Stimulated activated CD4-positive, alpha-beta T cell treated with anti-CD3 and anti-CD28 coated beads, Interleukin-4, amount 100 ng/mL, for 24 hours (primary cell): ENCODE measurements around the gene LTA.

Source experiments
- DNase-seq: peaks from one replicate; pipeline ENCODE4 v3.0.0-alpha.2; 2020

LTA gene

DNA sequence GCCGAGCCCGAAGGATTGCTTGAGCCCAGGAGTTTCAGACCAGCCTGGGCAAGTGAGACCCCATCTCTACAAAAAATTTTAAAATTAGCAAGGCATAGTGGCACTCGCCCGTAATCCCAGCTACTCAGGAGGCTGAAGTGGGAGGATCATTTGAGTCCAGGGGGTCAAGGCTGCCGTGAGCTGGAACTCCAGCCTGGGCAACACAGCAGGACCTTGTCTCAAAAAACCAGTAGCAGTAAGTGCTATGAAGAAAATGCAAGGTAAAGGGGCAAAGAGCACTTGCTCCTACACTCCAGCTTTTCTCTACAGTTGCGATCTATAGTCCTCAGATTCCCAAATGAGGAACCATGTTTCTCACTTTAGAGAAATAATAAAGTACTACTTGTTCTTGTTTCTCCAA is 28.4 kb upstream of the LTA start:
- no peak for DNase-seq

- no peak for DNase-seq
Observed at GRCh38 chr6:31544676-31545075, 27.4 kb upstream of the LTA start.

- DNase-seq, result no peak
Observed at GRCh38 chr6:31545291-31545690, 26.8 kb upstream of the LTA start.

- peak; percentile 91 for DNase-seq
Observed at GRCh38 chr6:31546339-31546957, 25.6 kb upstream of the LTA start, which contains the start of gene ATP6V1G2. ATP6V1G2 (minus strand) TSS chr6:31546608; CDS start chr6:31546559, 49 bp downstream.

GRCh38 chr6:31546958-31547726 is 24.9 kb upstream of the LTA start, which contains the start of gene NFKBIL1:
NFKBIL1 (plus strand) TSS chr6:31547608; CDS start chr6:31547695, 87 bp downstream.
- DNase-seq, result peak; percentile 93

DNA sequence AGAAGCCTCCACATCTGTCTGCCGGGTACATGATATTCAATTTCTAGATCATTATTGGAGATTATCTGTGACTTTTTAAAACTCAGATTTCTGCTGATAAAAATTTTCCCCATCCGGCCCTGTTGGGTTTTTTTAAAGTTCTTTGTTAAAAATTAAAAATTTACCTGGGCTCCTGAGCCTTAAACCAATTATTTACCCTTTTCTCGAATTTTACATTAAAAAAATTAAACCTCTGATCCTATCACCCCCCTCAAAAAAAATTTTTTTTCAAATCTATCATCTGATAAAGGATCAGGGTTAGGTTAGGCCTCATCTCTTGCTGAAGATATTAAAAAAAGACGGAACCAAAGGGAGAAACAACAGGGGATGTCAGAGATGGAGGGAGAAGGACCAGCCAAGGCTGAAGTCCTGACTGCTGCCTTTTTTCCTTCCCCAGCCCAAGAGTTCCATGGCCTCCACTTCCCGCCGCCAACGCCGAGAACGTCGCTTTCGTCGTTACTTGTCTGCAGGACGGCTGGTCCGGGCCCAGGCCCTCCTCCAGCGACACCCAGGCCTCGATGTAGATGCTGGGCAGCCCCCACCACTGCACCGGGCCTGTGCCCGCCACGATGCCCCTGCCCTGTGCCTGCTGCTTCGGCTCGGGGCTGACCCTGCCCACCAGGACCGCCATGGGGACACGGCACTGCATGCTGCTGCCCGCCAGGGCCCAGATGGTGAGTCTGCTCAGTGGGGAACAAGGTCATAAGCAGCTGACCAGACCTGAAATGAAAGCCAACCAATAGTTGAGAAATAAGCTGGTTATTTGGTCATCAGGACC is 24.2 kb upstream of the LTA start:
- DNase-seq, result no peak

GRCh38 chr6:31548544-31548873 is 23.6 kb upstream of the LTA start:
- no peak for DNase-seq

DNA sequence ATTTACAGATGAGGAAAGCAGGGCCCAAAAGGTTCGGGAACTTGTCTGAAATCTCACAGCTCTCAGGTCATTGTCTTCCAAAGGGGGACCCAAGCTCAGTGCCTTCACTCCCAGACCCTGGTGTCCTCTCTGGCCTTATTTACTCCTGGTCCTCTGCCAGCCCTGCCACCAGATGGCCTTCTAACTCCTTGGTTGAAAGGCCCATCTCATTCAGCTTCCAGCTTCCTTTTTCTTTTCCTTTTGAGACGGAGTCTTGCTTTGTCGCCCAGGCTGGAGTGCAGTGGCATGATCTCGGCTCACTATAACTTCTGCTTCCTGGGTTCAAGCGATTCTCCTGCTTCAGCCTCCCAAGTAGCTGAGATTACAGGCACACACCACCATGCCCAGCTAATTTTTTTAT is 20.7 kb upstream of the LTA start:
- DNase-seq, result peak; percentile 77

DNA sequence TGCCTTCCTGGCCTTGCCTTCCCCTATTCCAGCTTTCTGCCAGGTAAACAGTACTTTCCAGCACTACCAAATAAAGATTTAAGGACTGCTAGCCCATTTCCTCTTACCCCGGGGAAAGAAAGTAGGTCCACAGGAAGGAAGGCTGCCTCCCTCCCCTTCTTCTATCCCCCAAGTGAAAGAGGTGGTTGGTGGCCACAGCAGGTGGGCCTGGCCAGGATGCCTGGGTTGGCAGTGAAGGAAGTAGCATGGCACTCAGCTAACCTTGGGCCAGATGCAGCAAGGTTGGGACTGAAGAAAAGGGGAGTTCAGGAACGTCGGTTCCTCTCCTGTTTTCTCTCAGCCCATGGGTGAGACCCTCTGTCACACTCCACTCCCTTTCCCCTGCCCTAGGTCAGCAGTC is 15.8 kb upstream of the LTA start:
- DNase-seq, result no peak

- DNase-seq, result no peak
Observed at GRCh38 chr6:31557443-31558317, 14.4 kb upstream of the LTA start.

GRCh38 chr6:31558318-31558625 is 13.8 kb upstream of the LTA start:
- DNase-seq, result no peak

DNA sequence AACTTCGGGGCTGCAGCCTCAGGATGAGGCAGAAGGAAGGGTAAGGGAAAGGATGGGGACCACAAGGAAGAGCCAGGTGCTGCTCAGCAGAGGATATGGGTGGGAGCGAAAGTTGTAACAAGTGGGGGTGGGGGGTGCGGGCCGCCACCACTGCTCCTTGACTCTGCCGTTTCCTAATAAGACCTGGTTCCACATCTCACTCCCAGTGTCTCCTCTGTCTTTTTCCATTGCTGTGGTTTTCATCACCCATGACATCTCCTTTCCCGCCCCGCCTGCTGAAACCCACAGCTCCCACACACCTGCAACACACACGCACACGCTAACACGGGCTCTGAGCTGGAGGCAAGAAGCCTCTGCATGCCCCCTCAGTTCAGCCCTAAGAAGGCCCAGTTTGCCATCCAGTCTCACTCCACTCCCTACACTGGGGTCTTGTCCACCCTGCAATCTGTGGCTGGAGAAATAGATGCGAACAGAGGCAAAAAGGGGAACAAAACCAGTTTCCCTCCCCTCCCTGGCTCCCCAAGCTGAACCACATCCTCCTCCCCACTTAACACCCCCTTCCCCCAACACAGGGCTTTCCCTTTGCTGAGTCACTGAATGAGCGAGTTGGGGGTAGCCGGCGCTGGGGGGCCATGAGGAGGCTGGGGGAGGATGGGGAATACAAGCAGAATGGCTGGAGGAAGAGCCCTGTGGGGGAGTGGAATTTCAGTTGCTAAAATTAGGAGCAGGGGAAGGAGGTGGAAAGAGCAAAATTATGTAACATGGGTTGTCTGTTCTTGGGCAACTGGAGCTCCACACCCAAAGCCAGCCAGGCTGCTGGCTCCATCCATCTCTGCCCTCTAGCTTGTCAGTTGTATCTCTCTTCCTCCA is 13.2 kb upstream of the LTA start:
- peak; percentile 80 for DNase-seq

DNA sequence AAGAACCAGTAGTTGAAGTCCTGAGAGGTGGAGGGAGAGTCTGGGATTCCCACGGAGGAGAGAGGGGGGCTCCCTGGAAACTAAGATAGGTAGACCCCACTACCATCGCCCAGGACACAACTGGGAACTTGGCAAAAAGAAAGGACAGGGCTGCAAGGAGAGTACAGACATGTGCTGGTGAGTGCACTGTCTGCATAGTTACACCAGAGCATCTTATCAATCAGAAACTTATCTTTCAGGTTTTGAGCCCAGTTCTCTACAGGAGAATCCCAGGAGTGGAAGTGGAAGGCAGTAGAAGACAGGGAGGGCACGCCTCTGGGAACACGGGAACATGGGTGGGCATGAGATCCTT is 12.5 kb upstream of the LTA start:
- DNase-seq, result no peak

DNA sequence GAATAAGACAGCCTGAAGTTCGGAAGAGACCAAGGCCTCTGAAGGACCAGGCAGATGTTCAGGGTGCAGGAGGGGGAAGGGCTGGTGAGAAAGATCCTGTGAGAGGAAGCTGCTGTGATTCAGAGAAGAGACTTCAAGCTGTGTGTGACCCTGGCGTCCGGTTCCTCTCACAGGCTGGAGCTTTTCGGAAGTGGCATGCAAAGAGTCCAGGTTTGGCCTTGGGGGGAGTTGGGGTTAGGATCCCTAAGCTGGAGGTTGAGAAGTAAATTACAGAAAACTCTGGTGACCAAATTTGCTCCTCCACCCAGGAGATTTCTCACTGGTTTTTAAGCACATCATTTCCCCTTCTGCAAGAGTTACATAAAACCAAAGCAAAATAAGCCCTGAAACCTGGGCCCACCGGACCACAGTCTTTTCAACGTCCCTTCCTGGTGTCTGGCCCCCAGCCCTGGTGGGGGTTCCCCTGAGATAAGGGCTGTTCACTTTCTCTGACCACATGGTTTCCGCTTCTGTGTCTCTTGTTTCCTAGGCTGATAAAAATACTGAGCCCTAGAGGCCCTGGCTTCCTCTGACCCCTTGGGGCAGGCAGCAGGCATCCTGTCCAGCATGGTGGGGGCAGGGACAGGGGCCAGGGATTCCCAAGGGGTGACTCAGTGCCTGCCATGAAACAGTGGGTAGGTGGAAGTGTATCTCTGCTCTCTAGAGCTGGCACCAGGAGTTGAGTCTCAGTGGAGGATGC is 12.0 kb upstream of the LTA start:
- peak; percentile 56 for DNase-seq

DNA sequence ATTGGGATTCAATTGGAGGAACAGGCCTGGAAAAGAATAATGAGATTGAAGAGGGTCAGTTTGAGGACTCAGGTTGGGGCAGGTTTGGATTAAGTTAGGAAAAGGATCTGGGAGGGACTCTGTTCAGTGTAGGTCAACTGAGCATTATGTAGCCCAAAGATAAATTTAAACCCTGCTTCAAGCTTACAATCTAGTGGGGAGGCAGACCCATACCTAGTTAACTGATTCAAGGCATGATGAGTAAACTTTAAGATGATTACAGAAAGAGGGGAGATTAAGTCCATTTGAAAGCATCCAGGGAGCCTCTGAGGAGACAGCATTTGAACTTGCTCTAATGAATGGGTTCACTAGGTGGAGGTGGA is 11.4 kb upstream of the LTA start:
- no peak for DNase-seq

DNA sequence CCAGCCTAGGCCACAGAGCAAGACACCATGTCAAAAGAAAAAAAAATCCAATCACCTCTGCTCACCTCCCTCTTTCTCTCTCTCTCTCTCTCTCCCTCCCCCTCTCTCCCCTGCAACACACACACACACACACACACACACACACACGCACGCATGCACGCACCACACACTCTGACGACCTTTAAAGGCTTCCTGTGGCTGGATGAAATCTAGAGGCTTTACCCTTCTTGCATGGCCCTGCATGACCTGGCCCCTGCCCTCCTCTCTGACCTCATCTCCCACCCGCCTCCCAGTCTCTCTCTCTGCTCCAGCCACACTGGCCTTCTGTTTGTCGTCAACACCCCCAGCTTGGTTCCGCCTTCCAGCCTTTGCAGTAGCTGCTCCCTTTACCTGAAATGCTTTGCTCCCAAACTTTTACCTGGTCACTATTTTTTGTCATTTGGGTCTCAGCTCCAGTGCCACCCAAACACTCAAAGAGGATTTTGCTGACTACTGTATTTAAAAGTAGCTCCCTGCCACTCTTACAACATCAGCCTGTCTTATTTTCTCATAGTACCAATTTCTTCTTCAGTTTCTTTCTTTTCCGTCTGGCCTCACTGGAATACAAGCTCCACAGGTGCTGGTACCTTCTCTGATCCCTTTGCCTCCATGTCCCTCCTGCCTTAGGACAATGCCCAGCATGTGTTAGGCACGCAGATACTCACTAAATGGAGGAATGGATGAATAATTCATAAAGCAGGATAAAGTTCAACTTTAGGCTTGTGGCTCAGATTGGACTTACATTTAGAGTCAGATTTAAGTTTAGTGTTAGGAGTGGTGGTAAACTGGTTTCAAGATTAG is 4.3 kb upstream of the LTA start:
- no peak for DNase-seq

- DNase-seq, result peak; percentile 83
Observed at GRCh38 chr6:31568537-31568961, 3.5 kb upstream of the LTA start.

DNA sequence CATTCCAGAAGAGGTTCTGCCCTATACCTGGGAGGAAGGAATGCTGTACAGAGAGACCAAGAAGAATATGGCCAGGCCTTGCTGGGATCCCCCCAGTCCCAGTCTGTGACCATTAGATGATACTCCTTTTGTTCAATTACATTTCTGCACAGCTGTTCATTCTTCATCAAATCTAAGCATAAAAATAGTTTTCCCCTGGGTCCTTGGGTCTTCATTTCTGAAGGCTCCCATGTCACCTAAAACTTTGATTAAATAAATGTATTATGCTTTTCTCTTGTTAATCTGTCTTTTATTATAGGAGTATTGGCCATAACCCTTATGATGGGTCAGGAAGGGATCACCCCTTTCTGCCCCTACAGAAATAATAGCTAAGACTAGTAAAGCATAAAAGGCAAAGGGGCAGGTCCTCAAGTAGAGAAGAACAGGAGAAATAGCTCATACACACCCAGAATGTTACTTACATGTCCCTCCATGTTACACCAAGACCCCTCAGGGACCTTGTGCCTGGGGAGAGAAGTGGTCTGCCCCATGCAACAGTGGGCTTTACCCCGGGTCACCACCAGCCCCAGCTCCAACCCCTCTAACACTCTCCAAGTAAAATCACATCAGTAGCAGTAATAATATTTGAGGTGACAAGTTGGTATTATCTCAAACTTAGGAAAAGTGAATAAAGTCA is 2.1 kb upstream of the LTA start:
- DNase-seq, result no peak

DNA sequence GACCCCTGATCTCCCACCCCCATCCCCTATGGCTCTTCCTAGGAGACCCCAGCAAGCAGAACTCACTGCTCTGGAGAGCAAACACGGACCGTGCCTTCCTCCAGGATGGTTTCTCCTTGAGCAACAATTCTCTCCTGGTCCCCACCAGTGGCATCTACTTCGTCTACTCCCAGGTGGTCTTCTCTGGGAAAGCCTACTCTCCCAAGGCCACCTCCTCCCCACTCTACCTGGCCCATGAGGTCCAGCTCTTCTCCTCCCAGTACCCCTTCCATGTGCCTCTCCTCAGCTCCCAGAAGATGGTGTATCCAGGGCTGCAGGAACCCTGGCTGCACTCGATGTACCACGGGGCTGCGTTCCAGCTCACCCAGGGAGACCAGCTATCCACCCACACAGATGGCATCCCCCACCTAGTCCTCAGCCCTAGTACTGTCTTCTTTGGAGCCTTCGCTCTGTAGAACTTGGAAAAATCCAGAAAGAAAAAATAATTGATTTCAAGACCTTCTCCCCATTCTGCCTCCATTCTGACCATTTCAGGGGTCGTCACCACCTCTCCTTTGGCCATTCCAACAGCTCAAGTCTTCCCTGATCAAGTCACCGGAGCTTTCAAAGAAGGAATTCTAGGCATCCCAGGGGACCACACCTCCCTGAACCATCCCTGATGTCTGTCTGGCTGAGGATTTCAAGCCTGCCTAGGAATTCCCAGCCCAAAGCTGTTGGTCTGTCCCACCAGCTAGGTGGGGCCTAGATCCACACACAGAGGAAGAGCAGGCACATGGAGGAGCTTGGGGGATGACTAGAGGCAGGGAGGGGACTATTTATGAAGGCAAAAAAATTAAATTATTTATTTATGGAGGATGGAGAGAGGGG is 1.4 kb downstream of the LTA start:
- no peak for DNase-seq
